ENCODE measurements around the gene TSPOAP1.

TSPOAP1 gene

GRCh38 chr17:58254803-58255202 is 73.8 kb downstream of the TSPOAP1 start:
- Histone ChIP-seq H3K4me3 (no peak overlapping the region), H3K4me1 (peaks cover 0 to 3% (median 1%) of the 10 kb centered on the region in 4 donors), H3K27me3 (peaks cover 0 to 40% of the 10 kb centered on the region in 2 donors), H3K9me3 (no peaks in the 10 kb centered on the region), H3K36me3 (no peaks in the 10 kb centered on the region), H3K27ac (no peak overlapping the region)
- TF ChIP-seq CTCF (IDR thresholded peaks at IDR 0.05): no peak
- intact Hi-C loops (cut with DNase I; ENCODE audit: low total_unique reads): no loop called here
- DNase-seq: no peak

GRCh38 chr17:58253082-58253481 is 75.5 kb downstream of the TSPOAP1 start:
- no peak for DNase-seq
- intact Hi-C loops (cut with DNase I; ENCODE audit: low total_unique reads): no loop called here
- Histone ChIP-seq H3K36me3 (no peaks in the 10 kb centered on the region), H3K27ac (no peak overlapping the region), H3K4me1 (peaks cover 0 to 14% (median 9%) of the 10 kb centered on the region in 4 donors), H3K27me3 (peaks cover 0 to 52% of the 10 kb centered on the region in 2 donors), H3K9me3 (no peaks in the 10 kb centered on the region), H3K4me3 (no peak overlapping the region)
- TF ChIP-seq CTCF (IDR thresholded peaks at IDR 0.05): no peak

GRCh38 chr17:58252141-58252540 is 76.5 kb downstream of the TSPOAP1 start:
- Histone ChIP-seq H3K27ac (no peak overlapping the region), H3K27me3 (peaks cover 0 to 54% of the 10 kb centered on the region in 2 donors), H3K9me3 (no peaks in the 10 kb centered on the region), H3K4me3 (no peak overlapping the region), H3K4me1 (peaks cover 0 to 14% (median 9%) of the 10 kb centered on the region in 4 donors), H3K36me3 (no peaks in the 10 kb centered on the region)
- no peak for TF ChIP-seq CTCF (IDR thresholded peaks at IDR 0.05)
- intact Hi-C loops (cut with DNase I; ENCODE audit: low total_unique reads): no loop called here
- DNase-seq: no peak
